ENCODE measurements around the gene SCN3B. TPM values are rescaled to one million over a fixed set of nuclear protein-coding genes. Genes with fewer than 3 reads are reported as not detected.

Gene SCN3B
- total RNA-seq, 4 donors from 2014 or later = 0.20 to 1.1 (median 0.58) TPM

DNA sequence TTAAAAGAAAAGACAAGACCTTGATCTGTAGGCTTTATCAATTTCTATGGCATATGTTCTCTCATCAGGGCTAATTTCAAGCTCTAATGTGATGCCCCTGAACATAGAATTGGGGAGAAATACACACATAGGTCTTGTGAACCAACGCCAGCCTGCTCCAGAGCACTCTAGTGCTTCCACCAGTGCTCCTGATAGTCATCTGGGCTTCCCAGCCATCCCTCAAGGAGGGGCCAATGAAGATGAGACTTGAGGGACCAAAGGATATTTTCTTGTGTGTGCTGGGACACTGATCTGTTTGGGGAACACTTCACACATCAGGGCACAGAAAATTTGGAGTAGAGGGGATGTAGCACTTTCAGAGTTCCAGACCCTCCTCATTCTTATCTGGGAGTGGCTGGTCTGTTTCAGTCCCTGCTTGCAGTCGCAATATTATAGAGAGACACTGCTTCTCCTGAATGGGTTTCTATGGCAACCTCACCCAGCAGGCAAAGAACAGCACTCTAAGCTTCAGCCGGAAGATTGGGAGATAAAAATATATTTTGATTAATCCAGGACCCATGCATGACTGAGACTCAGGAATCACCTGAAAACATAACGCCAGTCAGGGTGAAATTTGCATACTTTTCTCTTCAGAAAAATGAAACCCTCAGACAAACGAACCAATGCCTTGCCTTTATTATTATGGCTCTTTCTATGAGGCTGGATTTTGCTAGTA lies 28.4 kb upstream of the SCN3B start:
- H3K9me3 ChIP-seq = no peaks in the 10 kb centered on the region
- TF ChIP-seq POLR2AphosphoS5 (IDR thresholded peaks at IDR 0.05) = no peak
- TF ChIP-seq EP300 (IDR thresholded peaks at IDR 0.05; ENCODE audit: low read depth) = no peak
- TF ChIP-seq, protein P1, sequence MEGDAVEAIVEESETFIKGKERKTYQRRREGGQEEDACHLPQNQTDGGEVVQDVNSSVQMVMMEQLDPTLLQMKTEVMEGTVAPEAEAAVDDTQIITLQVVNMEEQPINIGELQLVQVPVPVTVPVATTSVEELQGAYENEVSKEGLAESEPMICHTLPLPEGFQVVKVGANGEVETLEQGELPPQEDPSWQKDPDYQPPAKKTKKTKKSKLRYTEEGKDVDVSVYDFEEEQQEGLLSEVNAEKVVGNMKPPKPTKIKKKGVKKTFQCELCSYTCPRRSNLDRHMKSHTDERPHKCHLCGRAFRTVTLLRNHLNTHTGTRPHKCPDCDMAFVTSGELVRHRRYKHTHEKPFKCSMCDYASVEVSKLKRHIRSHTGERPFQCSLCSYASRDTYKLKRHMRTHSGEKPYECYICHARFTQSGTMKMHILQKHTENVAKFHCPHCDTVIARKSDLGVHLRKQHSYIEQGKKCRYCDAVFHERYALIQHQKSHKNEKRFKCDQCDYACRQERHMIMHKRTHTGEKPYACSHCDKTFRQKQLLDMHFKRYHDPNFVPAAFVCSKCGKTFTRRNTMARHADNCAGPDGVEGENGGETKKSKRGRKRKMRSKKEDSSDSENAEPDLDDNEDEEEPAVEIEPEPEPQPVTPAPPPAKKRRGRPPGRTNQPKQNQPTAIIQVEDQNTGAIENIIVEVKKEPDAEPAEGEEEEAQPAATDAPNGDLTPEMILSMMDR (IDR thresholded peaks at IDR 0.05) = no peak
- no peak for TF ChIP-seq POLR2A (IDR thresholded peaks at IDR 0.05)
- H3K4me3 ChIP-seq = no peak overlapping the region
- in situ Hi-C loops (cut with MboI; ENCODE audit: low pct_ligation_motif_present in 1 of 4, low pct_unique_long_range_greater_than_20kb in 1 of 4, low sequenced_read_pairs in 3 of 4) (no loop called here), intact Hi-C loops (cut with DNase I; ENCODE audit: low total_unique reads) (no loop called here)
- no peaks in the 10 kb centered on the region for H3K4me1 ChIP-seq
- WGBS, 2 donors (ENCODE audit: low coverage in 1 of 2) = 36 to 49% methylated on average over 4 to 5 of the region's 5 CpGs
- DNase-seq = no peak
- no peaks in the 10 kb centered on the region for H3K36me3 ChIP-seq
- no peaks in the 10 kb centered on the region for H3K27me3 ChIP-seq
- H3K27ac ChIP-seq = no peak overlapping the region

DNA sequence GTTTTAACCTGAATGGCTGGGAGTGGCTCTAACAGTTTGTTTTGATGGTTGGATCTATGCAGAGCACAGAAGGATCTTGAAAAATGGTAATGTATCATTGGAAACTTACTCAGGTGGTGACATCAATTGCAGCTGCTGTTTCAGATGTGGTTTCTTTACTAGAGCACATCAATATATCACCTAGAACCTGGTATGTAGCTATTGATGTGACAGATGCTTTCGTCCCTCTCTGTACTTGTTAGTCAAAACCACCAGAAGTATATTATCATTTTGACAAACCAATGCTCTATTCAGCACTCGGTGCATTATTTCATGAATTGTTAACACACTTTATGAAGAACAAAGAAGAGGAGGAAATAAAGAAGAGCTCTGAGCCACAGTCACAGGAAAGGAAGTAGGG lies 26.6 kb upstream of the SCN3B start:
- intact Hi-C loops (cut with DNase I; ENCODE audit: low total_unique reads) (no loop called here), in situ Hi-C loops (cut with MboI; ENCODE audit: low pct_ligation_motif_present in 1 of 4, low pct_unique_long_range_greater_than_20kb in 1 of 4, low sequenced_read_pairs in 3 of 4) (no loop called here)
- DNase-seq = no peak
- Histone ChIP-seq H3K9me3 (no peaks in the 10 kb centered on the region), H3K27me3 (no peaks in the 10 kb centered on the region), H3K27ac (no peak overlapping the region), H3K36me3 (no peaks in the 10 kb centered on the region), H3K4me3 (no peak overlapping the region), H3K4me1 (no peaks in the 10 kb centered on the region)
- 64 to 68% methylated on average over 2 of the region's 2 CpGs for WGBS, 2 donors (ENCODE audit: low coverage in 1 of 2)
- no peak for TF ChIP-seq POLR2A (IDR thresholded peaks at IDR 0.05)
- TF ChIP-seq, protein P1 (IDR thresholded peaks at IDR 0.05) = no peak
- no peak for TF ChIP-seq EP300 (IDR thresholded peaks at IDR 0.05; ENCODE audit: low read depth)
- TF ChIP-seq POLR2AphosphoS5 (IDR thresholded peaks at IDR 0.05) = no peak

DNA sequence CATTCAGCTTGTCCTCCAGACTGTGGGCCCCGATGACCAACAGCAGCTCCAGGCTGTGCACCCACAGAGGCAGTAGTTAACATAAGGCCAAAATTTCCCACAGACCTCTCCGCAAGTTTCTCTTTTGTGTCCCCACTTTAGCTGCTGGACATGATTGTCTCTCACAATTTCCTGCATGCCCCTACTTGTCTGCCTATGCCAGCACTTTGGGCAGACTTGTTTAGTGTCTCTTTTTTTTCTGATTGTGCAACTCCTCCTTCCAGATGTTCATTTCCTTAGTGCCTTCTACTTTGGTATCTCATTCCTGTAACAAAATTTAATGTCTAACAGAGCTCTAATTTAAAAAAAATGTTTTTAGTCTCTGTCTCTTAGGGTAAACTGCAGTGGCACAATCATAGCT lies 23.8 kb upstream of the SCN3B start:
- H3K4me3 ChIP-seq = no peak overlapping the region
- WGBS, 2 donors (ENCODE audit: low coverage in 1 of 2) = 92 to 100% methylated on average over 2 of the region's 2 CpGs
- DNase-seq = no peak
- no peaks in the 10 kb centered on the region for H3K27me3 ChIP-seq
- TF ChIP-seq, protein P1 (IDR thresholded peaks at IDR 0.05) = no peak
- TF ChIP-seq POLR2A (IDR thresholded peaks at IDR 0.05) = no peak
- no peak for TF ChIP-seq POLR2AphosphoS5 (IDR thresholded peaks at IDR 0.05)
- TF ChIP-seq EP300 (IDR thresholded peaks at IDR 0.05; ENCODE audit: low read depth) = no peak
- in situ Hi-C loops (cut with MboI; ENCODE audit: low pct_ligation_motif_present in 1 of 4, low pct_unique_long_range_greater_than_20kb in 1 of 4, low sequenced_read_pairs in 3 of 4) (no loop called here), intact Hi-C loops (cut with DNase I; ENCODE audit: low total_unique reads) (no loop called here)
- H3K9me3 ChIP-seq = no peaks in the 10 kb centered on the region
- no peaks in the 10 kb centered on the region for H3K36me3 ChIP-seq
- no peak overlapping the region for H3K27ac ChIP-seq
- H3K4me1 ChIP-seq = no peaks in the 10 kb centered on the region

DNA sequence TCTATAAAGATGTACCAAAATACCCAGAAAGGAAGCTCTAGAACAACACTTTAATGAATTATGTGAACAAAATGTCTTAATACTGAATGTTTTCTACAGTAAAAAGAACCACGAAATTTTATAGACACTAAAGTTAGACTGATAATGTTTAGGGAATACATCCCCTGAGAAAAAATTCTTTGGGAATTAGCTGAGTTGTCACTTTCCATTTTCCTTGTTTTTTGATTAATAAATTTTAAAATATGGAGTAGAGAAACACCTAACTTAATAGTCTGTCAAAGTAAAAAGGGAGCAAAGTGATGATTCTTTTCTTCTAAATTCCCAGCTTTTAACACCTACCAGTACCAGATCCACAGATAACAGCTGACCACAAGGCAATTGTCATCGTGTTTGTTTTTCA lies 23.1 kb upstream of the SCN3B start:
- Histone ChIP-seq H3K4me1 (no peaks in the 10 kb centered on the region), H3K27ac (no peak overlapping the region), H3K4me3 (no peak overlapping the region), H3K9me3 (no peaks in the 10 kb centered on the region), H3K36me3 (no peaks in the 10 kb centered on the region), H3K27me3 (no peaks in the 10 kb centered on the region)
- intact Hi-C loops (cut with DNase I; ENCODE audit: low total_unique reads) = no loop called here
- DNase-seq = no peak
- TF ChIP-seq EP300 (IDR thresholded peaks at IDR 0.05; ENCODE audit: low read depth) = no peak
- in situ Hi-C loops (cut with MboI; ENCODE audit: low pct_ligation_motif_present in 1 of 4, low pct_unique_long_range_greater_than_20kb in 1 of 4, low sequenced_read_pairs in 3 of 4) = no loop called here
- WGBS, 2 donors (ENCODE audit: low coverage in 1 of 2) = 43 to 56% methylated on average over 2 of the region's 2 CpGs

DNA sequence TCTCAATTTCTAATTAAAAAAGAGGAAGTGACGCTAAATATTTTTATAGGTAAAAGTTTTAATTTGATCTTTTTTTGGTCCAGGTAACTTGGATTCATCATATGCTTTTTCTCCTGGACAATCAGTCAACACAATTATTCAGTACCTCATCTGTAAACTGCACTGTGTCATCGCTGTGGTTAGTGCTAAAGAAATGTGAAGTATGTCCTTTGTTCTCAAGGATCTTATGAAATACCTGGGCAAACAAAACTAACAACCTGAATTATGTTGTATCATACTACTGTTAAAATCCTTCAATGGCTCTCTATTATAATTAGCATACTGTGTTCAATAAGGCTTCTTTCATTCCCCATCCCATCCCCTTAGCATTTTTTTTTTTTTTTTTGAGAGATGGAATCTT lies 19.9 kb upstream of the SCN3B start:
- TF ChIP-seq EP300 (IDR thresholded peaks at IDR 0.05; ENCODE audit: low read depth) (no peak), POLR2AphosphoS5 (IDR thresholded peaks at IDR 0.05) (no peak), POLR2A (IDR thresholded peaks at IDR 0.05) (no peak)
- no peak for DNase-seq
- WGBS, 2 donors (ENCODE audit: low coverage in 1 of 2) = 64 to 81% methylated on average over 2 of the region's 2 CpGs
- no peaks in the 10 kb centered on the region for H3K9me3 ChIP-seq
- H3K36me3 ChIP-seq = no peaks in the 10 kb centered on the region
- in situ Hi-C loops (cut with MboI; ENCODE audit: low pct_ligation_motif_present in 1 of 4, low pct_unique_long_range_greater_than_20kb in 1 of 4, low sequenced_read_pairs in 3 of 4) = no loop called here
- no peak overlapping the region for H3K27ac ChIP-seq
- no peaks in the 10 kb centered on the region for H3K27me3 ChIP-seq
- intact Hi-C loops (cut with DNase I; ENCODE audit: low total_unique reads) = no loop called here
- H3K4me3 ChIP-seq = no peak overlapping the region
- H3K4me1 ChIP-seq = no peaks in the 10 kb centered on the region
